ENCODE data around the gene WDCP. TPM values are rescaled to one million over a fixed set of nuclear protein-coding genes. Genes with fewer than 3 reads are reported as not detected.

WDCP gene
- total RNA-seq, 1 experiment from 2014 or later = 36.9 TPM

DNA sequence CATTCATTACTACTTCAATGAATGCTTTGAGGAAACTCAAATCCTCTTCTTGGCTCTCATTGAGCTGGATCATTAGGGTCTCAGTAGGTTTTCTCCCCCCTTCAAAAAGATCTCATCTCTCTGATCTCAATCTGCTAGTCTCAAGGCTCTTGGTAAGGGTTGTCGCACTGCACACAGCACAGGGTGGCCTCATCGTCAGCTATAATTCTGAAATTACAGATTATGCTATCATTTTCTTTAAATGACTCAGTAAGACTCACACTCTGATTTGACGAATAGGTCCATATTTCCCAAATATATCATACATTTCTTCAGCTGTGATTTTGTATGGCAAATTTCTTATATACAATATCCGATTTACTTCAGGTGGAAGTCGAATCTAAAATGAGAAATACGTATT lies 26.6 kb upstream of the WDCP start:
- Mint-ChIP-seq H3K4me3 (peak overlapping the region in 1 of 2 experiments; percentile 15; a peak in 1 of 5 replicates), H3K36me3 (ENCODE audit: insufficient read depth in 1 of 3, low read depth in 3 of 3) (peaks cover 21 to 40% (median 29%) of the 10 kb centered on the region in 3 experiments), H3K9me3 (no peaks in the 10 kb centered on the region), H3K4me1 (peaks cover 17 to 19% of the 10 kb centered on the region in 2 experiments), H3K27ac (no peak overlapping the region), H3K27me3 (ENCODE audit: low read depth) (no peaks in the 10 kb centered on the region)
- H3K79me2 ChIP-seq (ENCODE audit: insufficient read depth, low read length) = no peaks in the 10 kb centered on the region; the same call in 1 of the 2 replicates
- H3K4me1 ChIP-seq (ENCODE audit: insufficient read depth, low read length) = peaks cover 3% of the 10 kb centered on the region; the same call in 1 of the 2 replicates
- H2BK20ac ChIP-seq (ENCODE audit: low read depth, low read length, poor library complexity, severe bottlenecking) = no peak overlapping the region
- H2BK12ac ChIP-seq (ENCODE audit: insufficient read length, low read depth, low read length) = no peak overlapping the region
- no peak overlapping the region for H3K23ac ChIP-seq (ENCODE audit: insufficient read length, low read depth, low read length)
- H2AK5ac ChIP-seq (ENCODE audit: insufficient read length, low read length) = no peak overlapping the region
- H3K4me2 ChIP-seq (ENCODE audit: insufficient read depth, insufficient read length, low read length) = no peak overlapping the region
- H4K20me1 ChIP-seq (ENCODE audit: control insufficient read depth, insufficient read depth, insufficient read length) = no peaks in the 10 kb centered on the region
- H3T11ph ChIP-seq (ENCODE audit: low read length) = no peak overlapping the region
- no peaks in the 10 kb centered on the region for H3K9me3 ChIP-seq (ENCODE audit: control insufficient read depth, low read depth, low read length)
- H3K27me3 ChIP-seq (ENCODE audit: insufficient read depth, low read length) = no peaks in the 10 kb centered on the region
- H4K8ac ChIP-seq (replicated peaks; ENCODE audit: insufficient read length, low read depth, low read length) = no peak overlapping the region
- no peak overlapping the region for H3K14ac ChIP-seq (ENCODE audit: insufficient read depth, low read length)
- H3K79me1 ChIP-seq (ENCODE audit: insufficient read depth, low read depth, low read length, poor library complexity, severe bottlenecking) = peaks cover 2% of the 10 kb centered on the region
- H3K27ac ChIP-seq (ENCODE audit: insufficient read length, low read depth, low read length) = no peak overlapping the region
- H4K91ac ChIP-seq (ENCODE audit: insufficient read length, low read depth, low read length) = no peak overlapping the region
- no peak overlapping the region for H2AFZ ChIP-seq (ENCODE audit: low read length)
- H2BK120ac ChIP-seq (ENCODE audit: low read depth, low read length, poor library complexity, severe bottlenecking) = no peak overlapping the region
- no peak overlapping the region for H3K9ac ChIP-seq (ENCODE audit: extremely low read depth, insufficient read length, low read length)
- H4K5ac ChIP-seq (ENCODE audit: insufficient read length, low read depth, low read length) = no peak overlapping the region
- no peak overlapping the region for H3K56ac ChIP-seq (ENCODE audit: insufficient read length, low read depth, low read length)
- H3K18ac ChIP-seq (ENCODE audit: insufficient read length, low read depth, low read length) = no peak overlapping the region
- no peak overlapping the region for H2BK15ac ChIP-seq (ENCODE audit: low read depth, low read length)
- WGBS (ENCODE audit: extremely low coverage, insufficient read length, low lambda C conversion rate) = no CpG with 5 or more reads among the region's 6 CpGs
- no peak overlapping the region for H3K4ac ChIP-seq (ENCODE audit: low read depth, low read length)
- TF ChIP-seq, protein P1, sequence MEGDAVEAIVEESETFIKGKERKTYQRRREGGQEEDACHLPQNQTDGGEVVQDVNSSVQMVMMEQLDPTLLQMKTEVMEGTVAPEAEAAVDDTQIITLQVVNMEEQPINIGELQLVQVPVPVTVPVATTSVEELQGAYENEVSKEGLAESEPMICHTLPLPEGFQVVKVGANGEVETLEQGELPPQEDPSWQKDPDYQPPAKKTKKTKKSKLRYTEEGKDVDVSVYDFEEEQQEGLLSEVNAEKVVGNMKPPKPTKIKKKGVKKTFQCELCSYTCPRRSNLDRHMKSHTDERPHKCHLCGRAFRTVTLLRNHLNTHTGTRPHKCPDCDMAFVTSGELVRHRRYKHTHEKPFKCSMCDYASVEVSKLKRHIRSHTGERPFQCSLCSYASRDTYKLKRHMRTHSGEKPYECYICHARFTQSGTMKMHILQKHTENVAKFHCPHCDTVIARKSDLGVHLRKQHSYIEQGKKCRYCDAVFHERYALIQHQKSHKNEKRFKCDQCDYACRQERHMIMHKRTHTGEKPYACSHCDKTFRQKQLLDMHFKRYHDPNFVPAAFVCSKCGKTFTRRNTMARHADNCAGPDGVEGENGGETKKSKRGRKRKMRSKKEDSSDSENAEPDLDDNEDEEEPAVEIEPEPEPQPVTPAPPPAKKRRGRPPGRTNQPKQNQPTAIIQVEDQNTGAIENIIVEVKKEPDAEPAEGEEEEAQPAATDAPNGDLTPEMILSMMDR (conservative IDR thresholded peaks at IDR 0.05) = no peak
- H2BK5ac ChIP-seq (ENCODE audit: insufficient read length, low read length) = no peak overlapping the region
- H3K23me2 ChIP-seq (ENCODE audit: insufficient read length, low read depth, low read length, poor library complexity, severe bottlenecking) = peaks cover 11% of the 10 kb centered on the region
- no peak for DNase-seq
